ENCODE data around the gene PACRG.
"Not testable (repeated sequence)": the region's sequence is repeated elsewhere in the genome, so short reads cannot be mapped to it uniquely, and the experiment has no call there.

Gene PACRG

GRCh38 chr6:163300838-163301237 lies 573.1 kb downstream of the PACRG start:
- DNase-seq = no peak

- peak; percentile 6 for DNase-seq
These were observed 574.2 kb downstream of the PACRG start for GRCh38 chr6:163301726-163302635.

- DNase-seq = no peak
These were observed 575.0 kb downstream of the PACRG start for GRCh38 chr6:163302747-163303146.

GRCh38 chr6:163306000-163306399 lies 578.2 kb downstream of the PACRG start:
- no peak for DNase-seq

GRCh38 chr6:163308629-163309440 lies 581.1 kb downstream of the PACRG start:
- no peak for DNase-seq

- no peak for DNase-seq
These were observed 581.8 kb downstream of the PACRG start for GRCh38 chr6:163309491-163310026.

GRCh38 chr6:163310096-163310972 lies 582.6 kb downstream of the PACRG start:
- no peak for DNase-seq

- DNase-seq = no peak
These were observed 583.2 kb downstream of the PACRG start for GRCh38 chr6:163310973-163311383.

GRCh38 chr6:163311830-163312229 lies 584.1 kb downstream of the PACRG start:
- DNase-seq = peak; percentile 52

GRCh38 chr6:163313566-163313965 lies 585.8 kb downstream of the PACRG start:
- DNase-seq = no peak

GRCh38 chr6:163313981-163314380 lies 586.2 kb downstream of the PACRG start:
- no peak for DNase-seq

- DNase-seq = peak; percentile 7
These were observed 587.2 kb downstream of the PACRG start for GRCh38 chr6:163314791-163315470.

GRCh38 chr6:163316866-163317495 lies 589.2 kb downstream of the PACRG start:
- DNase-seq = not testable (repeated sequence)

- DNase-seq = no peak
These were observed 590.5 kb downstream of the PACRG start for GRCh38 chr6:163318071-163318786.

GRCh38 chr6:163319609-163320366 lies 592.0 kb downstream of the PACRG start:
- no peak for DNase-seq

- DNase-seq = no peak
These were observed 592.6 kb downstream of the PACRG start for GRCh38 chr6:163320402-163320801.

- DNase-seq = no peak
These were observed 593.0 kb downstream of the PACRG start for GRCh38 chr6:163320804-163321203.

GRCh38 chr6:163321717-163322116 lies 593.9 kb downstream of the PACRG start:
- DNase-seq = no peak

GRCh38 chr6:163323274-163323673 lies 595.5 kb downstream of the PACRG start:
- DNase-seq = no peak

- DNase-seq = no peak
These were observed 595.9 kb downstream of the PACRG start for GRCh38 chr6:163323705-163324104.
